GM18526 (cell line): ENCODE data around the gene ZNF775.

Experiments used
- POLR2A ChIP-seq: IDR thresholded peaks from 3 replicates; pipeline ENCODE4 v1.6.1; 2011; ENCODE audit not compliant: insufficient read length; ENCODE audit errors: extremely low read depth

The ZNF775 gene

GRCh38 chr7:150382123-150382843, 3.2 kb downstream of the ZNF775 start:
- no peak for TF ChIP-seq POLR2A

DNA sequence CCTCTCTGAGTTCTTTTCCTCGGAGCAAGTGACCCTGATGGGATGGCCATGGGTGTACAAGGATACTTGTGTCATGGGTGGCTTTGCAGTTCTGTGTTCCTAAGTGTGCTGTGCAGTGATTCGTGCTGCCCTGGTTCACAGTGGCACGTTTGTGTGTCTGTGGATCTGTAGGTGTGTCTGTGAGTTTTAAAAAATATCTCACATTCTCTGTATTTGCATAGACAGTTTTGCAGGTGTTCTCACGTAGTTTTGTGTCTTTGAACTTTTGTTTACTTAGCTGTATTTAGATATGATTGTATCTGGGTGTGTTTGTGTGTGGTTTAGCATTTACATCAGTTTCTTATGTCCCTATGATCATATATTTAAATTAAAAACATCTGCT, 3.7 kb downstream of the ZNF775 start:
- no peak for TF ChIP-seq POLR2A

DNA sequence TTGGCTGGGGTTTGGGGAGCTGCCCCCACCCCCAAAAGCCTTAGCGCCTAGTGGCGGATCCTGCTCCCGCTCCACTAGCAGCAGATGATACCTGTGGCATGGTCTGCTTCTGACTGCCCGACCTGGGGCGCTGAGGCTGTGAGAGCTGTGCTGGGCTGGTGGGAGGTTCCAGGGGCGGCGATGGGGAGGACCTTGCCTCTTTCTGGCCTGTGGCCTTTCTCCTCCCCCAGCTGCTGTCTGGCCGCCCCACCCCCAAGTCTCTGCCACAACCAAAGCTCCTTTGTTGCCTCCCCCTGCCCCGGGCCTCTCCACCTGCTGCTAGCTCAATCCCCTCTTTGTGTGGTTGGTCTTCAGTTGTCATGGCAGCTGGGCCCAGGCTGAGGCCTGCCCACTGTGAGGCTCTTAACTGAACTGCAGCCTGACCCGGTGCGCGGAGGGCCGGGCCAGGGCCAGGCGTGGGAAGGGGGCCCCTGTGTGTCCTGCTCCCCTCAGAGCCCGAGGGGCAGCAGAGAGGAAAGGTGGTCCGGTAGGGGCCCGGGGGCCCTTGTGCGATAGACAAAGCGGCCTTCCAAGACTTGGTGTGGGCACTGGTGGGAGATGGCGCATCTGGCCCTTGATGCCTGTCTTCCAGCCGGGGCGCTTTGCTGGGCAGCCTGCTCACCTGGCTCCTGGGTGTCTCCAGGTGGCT, 4.7 kb downstream of the ZNF775 start:
- no peak for TF ChIP-seq POLR2A

- TF ChIP-seq POLR2A = no peak
Measured at GRCh38 chr7:150384406-150385301, 5.5 kb downstream of the ZNF775 start.

- no peak for TF ChIP-seq POLR2A
Measured at GRCh38 chr7:150385302-150385723, 6.2 kb downstream of the ZNF775 start.

DNA sequence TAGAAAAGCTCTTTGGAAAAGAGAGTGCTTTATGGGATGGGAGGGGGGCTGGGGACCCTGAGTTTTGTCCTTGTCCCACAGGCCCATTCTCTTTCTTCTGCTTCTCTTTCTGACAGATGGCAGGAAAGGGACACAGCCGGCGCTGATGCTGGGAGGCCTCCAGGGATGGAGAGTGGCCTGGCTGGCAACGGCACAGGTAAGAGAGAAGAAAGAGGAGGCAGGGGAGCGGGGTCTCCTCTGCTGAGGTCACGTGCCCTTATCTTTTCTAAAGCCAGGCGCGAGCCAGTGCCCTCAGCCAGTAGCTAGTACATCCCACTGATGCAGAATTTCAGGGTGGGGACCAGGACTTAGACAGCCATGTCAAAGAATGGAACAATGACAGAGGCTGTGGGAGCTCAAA, 9.2 kb downstream of the ZNF775 start:
- no peak for TF ChIP-seq POLR2A

DNA sequence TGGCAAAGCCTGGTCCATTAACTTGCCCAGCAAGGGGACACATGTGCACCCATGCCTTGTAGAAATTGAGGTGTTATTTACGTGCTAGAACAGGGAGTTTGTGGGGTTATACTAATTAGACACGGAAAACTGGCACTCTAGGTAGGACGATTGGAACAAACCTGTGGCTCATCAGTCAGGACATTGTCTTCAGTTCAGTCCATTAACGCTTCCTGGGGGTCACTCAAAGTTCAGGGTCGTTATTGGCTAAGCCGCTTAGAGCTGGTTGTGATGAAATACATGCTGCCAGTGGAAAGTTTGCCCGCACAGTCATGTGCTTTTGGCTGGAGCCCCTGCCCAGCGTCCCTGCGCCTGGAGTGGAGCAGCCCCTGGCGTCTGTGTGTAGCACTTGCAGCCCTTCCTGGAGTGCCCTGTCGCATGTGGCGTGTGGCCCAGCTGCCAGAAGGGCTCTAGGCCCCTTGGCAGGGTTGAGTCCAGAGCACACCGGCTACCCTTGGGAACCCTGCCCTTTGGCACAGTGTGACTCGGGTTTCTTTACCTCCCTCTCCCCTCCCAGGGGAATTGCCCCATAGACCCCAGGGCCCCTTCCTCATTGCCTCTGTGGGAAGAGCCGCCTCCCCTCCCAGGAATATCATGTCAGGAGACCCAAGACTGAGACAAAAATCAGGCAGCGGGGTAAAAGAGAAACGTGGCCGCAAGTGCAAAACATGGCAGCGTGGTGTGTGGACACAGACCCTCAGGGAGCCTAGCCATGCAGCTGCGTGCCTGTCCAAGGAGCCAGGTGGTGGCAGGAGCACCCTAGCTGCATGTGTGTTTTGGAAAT, 9.8 kb downstream of the ZNF775 start:
- TF ChIP-seq POLR2A = no peak

DNA sequence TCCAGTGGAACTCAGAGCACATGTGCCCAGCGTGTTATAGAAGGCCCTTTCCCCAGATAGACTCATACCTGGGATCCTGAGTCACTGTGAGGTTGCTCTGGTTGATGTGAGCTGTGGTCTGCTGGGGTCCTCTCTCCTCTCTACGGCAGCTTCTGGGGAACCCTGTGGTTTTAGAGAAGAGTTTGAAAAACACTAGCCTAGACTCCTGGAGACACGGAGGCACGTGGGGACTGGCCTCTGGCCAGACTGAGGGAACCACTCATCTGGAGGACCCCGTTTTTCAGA, 10.3 kb downstream of the ZNF775 start:
- TF ChIP-seq POLR2A = no peak

- no peak for TF ChIP-seq POLR2A
Measured at GRCh38 chr7:150390205-150390604, 11.1 kb downstream of the ZNF775 start.

GRCh38 chr7:150393325-150393724, 14.2 kb downstream of the ZNF775 start:
- no peak for TF ChIP-seq POLR2A

DNA sequence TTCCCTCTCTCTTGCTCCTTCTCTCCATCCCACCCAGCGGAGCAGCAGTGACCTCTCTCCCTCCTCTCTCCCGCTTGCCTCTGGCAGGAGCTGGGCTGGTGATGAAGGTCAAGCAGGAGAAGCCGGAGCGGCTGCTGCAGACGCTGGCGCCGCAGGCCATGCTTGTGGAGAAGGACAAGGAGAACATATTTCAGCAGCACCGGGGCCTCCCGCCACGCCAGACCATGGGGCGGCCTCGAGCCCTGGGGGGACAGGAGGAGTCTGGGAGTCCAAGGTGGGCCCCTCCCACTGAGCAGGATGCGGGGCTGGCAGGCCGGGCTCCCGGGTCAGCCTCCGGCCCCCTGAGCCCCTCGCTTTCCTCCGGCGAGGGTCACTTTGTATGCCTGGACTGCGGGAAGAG, 17.3 kb downstream of the ZNF775 start:
- no peak for TF ChIP-seq POLR2A

- TF ChIP-seq POLR2A = no peak
Measured at GRCh38 chr7:150396851-150397260, 17.7 kb downstream of the ZNF775 start.

DNA sequence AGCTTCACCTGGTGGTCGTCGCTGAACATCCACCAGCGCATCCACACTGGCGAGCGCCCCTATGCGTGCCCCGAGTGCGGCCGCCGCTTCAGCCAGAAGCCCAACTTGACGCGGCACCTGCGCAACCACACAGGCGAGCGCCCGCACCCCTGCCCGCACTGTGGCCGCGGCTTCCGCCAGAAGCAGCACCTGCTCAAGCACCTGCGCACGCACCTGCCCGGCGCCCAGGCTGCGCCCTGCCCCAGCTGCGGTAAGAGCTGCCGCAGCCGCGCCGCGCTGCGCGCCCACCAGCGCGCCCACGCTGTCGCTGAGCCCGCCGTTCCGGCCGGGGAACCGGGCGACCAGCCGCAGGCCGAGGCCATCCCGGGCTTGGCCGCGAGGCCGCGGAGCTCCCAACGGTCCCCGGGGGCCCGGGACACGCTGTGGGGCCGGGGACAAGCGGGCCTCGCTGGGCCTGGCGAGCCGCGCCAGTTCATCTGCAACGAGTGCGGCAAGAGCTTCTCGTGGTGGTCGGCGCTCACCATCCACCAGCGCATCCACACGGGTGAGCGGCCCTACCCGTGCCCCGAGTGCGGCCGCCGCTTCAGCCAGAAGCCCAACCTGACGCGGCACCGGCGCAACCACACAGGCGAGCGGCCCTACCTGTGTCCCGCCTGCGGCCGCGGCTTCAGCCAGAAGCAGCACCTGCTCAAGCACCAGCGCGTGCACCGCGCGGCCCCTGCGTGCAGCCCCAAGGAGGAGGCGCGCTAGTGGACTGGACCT, 18.4 kb downstream of the ZNF775 start:
- TF ChIP-seq POLR2A = no peak
